GM19324 (cell line): ENCODE data around the gene ERO1A.

Source experiments
- ATAC-seq: cut with Tn5 transposase; IDR thresholded peaks from one replicate; pipeline ENCODE4 v1.9.1; 2021; ENCODE audit warnings: mild to moderate bottlenecking, moderate library complexity; ENCODE audit not compliant: unreplicated experiment, low FRiP score

The ERO1A gene

DNA sequence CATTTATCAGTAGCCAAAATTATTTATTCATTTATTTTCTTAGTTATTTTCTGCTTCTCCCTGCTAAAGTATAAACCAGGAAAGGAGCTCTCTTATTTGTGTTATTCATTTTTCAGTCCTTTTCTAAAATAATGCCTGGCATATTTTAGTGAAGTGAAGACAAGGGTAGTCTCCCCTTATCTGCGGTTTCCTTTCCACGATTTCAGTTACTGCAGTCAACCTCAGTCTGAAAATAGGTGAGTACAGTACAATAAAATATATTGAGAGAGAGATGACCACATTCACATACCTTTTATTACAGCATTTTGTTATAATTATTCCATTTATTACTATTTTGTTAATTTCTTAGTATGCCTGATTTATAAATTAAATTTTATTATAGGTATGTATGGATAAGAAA is 85.2 kb downstream of the ERO1A start:
- no peak for ATAC-seq

DNA sequence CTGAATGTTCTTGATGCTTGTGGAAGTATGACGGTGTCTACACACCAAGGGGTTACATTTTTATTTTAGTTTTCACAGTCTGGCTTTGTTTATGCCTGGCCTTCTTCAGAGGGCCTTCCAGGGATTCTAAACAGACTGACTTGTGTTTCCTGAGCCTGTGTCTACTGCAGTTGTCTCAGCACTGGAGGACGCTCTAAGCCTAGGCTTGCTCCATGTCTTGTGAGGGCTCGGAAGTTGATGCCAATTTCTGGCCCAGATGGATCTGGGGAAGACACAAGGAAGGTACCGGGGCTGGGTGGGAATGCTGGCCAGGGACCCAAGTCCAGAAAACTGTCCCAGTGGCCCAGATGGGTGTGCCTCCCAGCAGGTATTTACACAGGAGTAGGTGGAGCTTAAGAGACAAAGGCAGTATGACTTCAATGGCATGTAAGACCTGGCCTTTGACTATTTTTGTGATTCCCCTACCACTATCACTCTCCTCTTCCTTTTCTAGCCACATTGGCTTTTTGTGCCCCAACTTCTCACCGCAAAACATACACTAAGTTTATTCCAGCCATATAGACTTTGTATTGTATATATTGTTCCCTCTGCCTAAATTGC is 85.8 kb downstream of the ERO1A start:
- no peak for ATAC-seq

DNA sequence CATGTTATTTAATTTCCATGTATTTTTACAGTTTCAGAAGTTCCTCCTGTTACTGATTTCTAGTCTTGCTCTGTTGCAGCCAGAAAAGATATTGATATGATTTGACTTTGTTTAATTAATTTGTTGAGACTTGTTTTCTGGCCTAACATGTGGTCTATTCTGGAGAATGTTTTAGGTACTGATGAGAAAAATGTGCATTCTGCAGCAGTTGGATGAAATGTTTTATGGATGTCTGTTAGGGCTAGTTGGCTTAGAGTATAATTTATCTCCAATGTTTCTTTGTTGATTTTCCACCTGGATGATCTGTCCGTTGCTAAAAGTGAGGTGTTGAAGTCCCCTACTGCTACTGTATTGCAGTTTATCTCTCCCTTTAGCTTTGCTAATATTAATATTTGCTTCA is 88.3 kb downstream of the ERO1A start:
- ATAC-seq = no peak

DNA sequence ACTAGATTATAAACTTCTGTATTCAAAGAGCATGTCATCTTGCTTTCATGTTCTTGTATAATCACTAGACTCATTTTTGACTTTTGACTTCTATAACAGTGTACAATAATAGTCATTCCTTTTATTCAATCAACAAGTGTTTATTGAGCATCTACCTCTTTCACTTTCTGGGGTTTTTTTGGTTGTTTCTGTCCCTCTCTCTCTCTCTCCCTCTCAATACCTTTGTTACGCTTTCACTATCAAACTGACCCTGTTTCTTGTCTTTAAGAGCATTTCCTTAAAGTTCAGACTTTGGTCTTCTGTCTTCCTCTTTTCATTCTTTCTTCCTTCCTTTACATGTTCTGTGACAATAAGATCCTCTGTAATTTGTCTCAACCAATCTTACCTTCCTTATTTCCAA is 93.2 kb downstream of the ERO1A start:
- ATAC-seq = peak; percentile 54

DNA sequence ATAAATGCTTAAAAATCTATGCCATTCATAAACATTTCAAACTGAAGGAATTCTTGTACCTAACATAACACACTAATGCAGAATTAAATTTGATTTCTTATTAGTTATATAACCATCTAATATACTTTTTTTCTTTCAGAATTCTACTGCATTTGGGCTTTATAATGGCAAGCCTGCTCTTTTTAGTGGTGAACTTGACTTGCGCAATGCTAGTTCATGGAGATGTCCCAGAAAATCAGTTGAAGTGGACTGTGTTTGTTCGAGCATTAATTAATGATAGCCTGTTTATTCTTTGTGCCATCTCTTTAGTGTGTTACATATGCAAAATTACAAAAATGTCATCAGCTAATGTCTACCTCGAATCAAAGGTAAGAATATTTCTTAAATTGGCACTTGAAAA is 95.4 kb downstream of the ERO1A start:
- ATAC-seq = no peak

DNA sequence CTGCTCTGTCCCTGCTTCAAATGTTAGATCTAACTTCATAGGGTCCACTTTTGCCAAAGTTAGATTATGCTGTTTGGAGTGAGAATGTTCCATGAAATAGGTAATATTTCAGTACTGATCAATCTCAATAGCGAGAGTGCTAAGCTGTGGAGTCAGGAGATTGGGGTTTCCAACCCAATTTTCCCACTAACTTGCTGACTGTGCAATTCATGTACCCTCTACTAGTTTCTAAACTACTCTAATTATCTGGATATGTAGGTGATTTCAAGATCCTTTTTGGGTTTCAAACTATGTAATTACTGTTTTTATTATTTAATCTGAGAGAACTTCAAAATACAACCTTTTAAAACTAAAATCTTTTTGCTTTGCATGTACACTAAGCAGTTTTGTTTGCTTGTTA is 96.8 kb downstream of the ERO1A start:
- ATAC-seq = no peak

DNA sequence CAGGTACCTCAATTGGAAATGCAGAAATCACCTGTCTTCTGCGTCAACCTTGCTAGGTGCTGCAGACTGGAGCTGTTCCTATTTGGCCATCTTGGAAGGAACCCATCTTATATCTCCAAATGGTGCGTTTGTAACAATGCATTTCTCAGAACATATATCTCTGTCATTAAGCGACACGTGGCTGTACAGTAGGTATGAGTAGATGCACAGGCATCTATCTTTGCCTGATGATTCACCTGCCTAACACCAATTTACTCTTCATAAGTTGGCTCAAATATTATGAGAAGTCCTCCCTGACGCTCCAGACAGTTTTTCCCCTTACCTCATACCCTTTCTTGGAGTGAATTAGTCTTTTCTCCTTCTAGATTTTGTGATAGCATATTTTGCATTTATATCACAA is 98.5 kb downstream of the ERO1A start:
- no peak for ATAC-seq

DNA sequence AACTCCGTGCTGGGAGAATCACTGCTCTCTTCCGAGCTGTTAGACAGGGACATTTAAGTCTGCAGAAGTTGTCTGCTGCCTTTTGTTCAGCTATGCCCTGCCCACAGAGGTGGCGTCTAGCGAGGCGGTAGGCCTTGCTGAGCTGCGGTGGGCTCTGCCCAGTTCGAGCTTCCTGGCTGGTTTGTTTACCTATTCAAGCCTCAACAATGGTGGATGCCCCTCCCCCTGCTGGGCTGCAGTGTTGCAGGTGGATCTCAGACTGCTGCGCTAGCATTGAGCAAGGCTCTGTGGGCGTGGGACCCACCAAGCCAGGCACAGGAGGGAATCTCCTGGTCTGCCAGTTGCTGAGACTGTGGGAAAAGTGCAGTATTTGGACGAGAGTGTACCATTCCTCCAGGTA is 99.0 kb downstream of the ERO1A start:
- no peak for ATAC-seq

DNA sequence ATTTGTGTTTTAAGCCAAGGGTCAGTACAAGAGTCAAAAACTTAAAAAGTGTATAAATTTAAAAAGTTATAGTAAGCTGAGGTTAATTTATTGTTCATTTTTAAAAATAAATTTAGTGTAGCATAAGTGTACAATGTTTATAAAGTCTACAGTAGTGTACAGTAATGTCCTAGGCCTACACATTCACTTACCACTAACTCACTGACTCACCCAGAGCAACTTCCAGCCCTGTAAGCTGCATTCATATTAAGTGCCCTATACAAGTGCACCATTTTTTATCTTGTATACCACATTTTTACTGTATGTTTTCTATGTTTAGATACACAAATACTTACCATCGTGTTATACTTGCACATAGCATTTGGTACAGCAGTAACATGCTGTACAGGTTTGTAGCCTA is 105.0 kb downstream of the ERO1A start:
- ATAC-seq = no peak
